ENCODE data around the gene TSEN15. TPM values are rescaled to one million over a fixed set of nuclear protein-coding genes. Genes with fewer than 3 reads are reported as not detected.

Gene TSEN15
- total and polyA plus RNA-seq, 3 donors from 2014 or later = 24.4 to 36.3 (median 33.8) TPM

DNA sequence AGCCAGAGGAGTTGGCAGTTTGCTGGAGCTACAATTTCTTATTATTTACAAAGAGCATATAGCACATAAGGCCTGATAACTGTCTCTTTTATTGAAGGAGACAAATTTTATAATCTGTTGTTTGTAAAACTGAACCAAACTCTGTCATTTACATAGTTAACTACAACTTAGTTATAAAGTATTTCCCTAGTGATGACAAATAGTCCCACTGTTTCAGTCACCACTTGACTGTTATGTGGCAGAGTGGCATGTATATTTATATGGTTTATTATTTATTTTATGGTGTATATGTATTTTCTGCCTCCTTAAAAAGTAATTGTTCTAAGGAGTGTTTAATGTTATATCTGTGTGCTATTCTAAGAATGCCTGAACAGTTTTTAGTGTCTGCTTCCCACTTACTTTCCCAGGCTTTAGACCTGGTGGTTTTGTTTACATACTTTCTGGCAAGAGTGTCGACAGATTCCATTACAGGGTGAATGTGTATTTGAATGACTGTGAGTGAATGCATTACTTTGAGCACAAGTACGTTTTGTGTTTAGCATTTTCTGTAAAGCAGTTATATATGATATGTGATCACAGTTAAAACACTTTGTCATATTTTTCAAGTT lies 10.0 kb downstream of the TSEN15 start:
- no peak for DNase-seq
- H3K9me3 ChIP-seq = no peaks in the 10 kb centered on the region
- no peaks in the 10 kb centered on the region for H3K4me1 ChIP-seq
- no peaks in the 10 kb centered on the region for H3K36me3 ChIP-seq (ENCODE audit: low read depth, missing control alignments)
- no peak overlapping the region for H3K4me3 ChIP-seq
- intact Hi-C loops (cut with DNase I; ENCODE audit: low total_unique reads) = no loop called here
- H3K27me3 ChIP-seq = no peaks in the 10 kb centered on the region
- 74 to 77% methylated on average over 2 of the region's 2 CpGs for WGBS, 2 donors
- TF ChIP-seq, protein P1, sequence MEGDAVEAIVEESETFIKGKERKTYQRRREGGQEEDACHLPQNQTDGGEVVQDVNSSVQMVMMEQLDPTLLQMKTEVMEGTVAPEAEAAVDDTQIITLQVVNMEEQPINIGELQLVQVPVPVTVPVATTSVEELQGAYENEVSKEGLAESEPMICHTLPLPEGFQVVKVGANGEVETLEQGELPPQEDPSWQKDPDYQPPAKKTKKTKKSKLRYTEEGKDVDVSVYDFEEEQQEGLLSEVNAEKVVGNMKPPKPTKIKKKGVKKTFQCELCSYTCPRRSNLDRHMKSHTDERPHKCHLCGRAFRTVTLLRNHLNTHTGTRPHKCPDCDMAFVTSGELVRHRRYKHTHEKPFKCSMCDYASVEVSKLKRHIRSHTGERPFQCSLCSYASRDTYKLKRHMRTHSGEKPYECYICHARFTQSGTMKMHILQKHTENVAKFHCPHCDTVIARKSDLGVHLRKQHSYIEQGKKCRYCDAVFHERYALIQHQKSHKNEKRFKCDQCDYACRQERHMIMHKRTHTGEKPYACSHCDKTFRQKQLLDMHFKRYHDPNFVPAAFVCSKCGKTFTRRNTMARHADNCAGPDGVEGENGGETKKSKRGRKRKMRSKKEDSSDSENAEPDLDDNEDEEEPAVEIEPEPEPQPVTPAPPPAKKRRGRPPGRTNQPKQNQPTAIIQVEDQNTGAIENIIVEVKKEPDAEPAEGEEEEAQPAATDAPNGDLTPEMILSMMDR (IDR thresholded peaks at IDR 0.05) = no peak
- no peak for TF ChIP-seq POLR2A (IDR thresholded peaks at IDR 0.05)
- no peak overlapping the region for H3K27ac ChIP-seq

DNA sequence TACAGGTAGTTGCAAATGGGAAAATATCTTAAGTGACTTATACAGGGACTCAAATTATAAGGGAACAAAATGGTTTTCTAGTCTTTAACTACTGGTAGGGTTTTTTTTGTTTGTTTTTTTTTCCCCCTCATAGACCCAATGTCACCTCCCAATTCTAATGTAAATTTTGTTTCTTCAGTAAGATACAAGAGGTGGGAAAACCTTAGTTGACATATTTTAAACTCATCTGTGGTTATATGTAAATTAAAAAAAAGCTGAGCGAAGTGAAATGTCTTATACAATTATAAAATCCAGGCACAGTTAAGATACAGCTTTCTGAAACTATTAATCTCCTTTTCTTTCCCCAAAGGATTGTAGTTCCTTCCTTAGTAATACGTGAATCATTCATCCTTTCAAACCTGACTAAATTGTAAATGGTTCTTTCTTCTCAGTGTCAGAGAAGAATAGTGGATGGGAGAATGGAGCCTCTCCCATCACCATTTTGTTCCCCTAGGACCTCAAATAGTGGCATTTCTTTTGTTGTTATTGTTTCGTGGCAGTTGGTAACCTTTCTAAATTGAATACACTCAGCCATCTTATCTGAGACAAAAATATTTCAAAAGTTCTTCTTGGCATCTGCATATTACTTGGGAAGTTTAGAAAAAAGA lies 11.2 kb downstream of the TSEN15 start:
- Histone ChIP-seq H3K36me3 (ENCODE audit: low read depth, missing control alignments) (no peaks in the 10 kb centered on the region), H3K27ac (no peak overlapping the region), H3K9me3 (no peaks in the 10 kb centered on the region), H3K4me3 (no peak overlapping the region), H3K27me3 (no peaks in the 10 kb centered on the region), H3K4me1 (no peaks in the 10 kb centered on the region)
- no peak for TF ChIP-seq POLR2A (IDR thresholded peaks at IDR 0.05)
- TF ChIP-seq, protein P1 (IDR thresholded peaks at IDR 0.05) = no peak
- no peak for DNase-seq
- intact Hi-C loops (cut with DNase I; ENCODE audit: low total_unique reads) = no loop called here
- WGBS, 2 donors = 85 to 87% methylated on average over 3 of the region's 3 CpGs

GRCh38 chr1:184065559-184065958 lies 14.0 kb downstream of the TSEN15 start:
- Histone ChIP-seq H3K4me3 (no peak overlapping the region), H3K9me3 (no peaks in the 10 kb centered on the region), H3K4me1 (no peaks in the 10 kb centered on the region), H3K27me3 (no peaks in the 10 kb centered on the region), H3K36me3 (ENCODE audit: low read depth, missing control alignments) (no peaks in the 10 kb centered on the region), H3K27ac (no peak overlapping the region)
- intact Hi-C loops (cut with DNase I; ENCODE audit: low total_unique reads) = no loop called here
- DNase-seq = no peak
- TF ChIP-seq, protein P1 (IDR thresholded peaks at IDR 0.05) = no peak
- TF ChIP-seq POLR2A (IDR thresholded peaks at IDR 0.05) = no peak

- no peaks in the 10 kb centered on the region for H3K9me3 ChIP-seq
- H3K4me1 ChIP-seq = no peaks in the 10 kb centered on the region
- intact Hi-C loops (cut with DNase I; ENCODE audit: low total_unique reads) = no loop called here
- DNase-seq = no peak
- no peaks in the 10 kb centered on the region for H3K36me3 ChIP-seq (ENCODE audit: low read depth, missing control alignments)
- no peak overlapping the region for H3K4me3 ChIP-seq
- no peak for TF ChIP-seq POLR2A (IDR thresholded peaks at IDR 0.05)
- TF ChIP-seq, protein P1 (IDR thresholded peaks at IDR 0.05) = no peak
- H3K27me3 ChIP-seq = no peaks in the 10 kb centered on the region
- no peak overlapping the region for H3K27ac ChIP-seq
Measured at GRCh38 chr1:184068354-184068753, 16.8 kb downstream of the TSEN15 start.

- no peak for DNase-seq
- WGBS, 2 donors = 81 to 84% methylated on average over 2 of the region's 2 CpGs
- Histone ChIP-seq H3K36me3 (ENCODE audit: low read depth, missing control alignments) (no peaks in the 10 kb centered on the region), H3K4me3 (no peak overlapping the region), H3K4me1 (no peaks in the 10 kb centered on the region), H3K9me3 (no peaks in the 10 kb centered on the region), H3K27me3 (no peaks in the 10 kb centered on the region), H3K27ac (no peak overlapping the region)
- no peak for TF ChIP-seq POLR2A (IDR thresholded peaks at IDR 0.05)
- TF ChIP-seq, protein P1 (IDR thresholded peaks at IDR 0.05) = no peak
- intact Hi-C loops (cut with DNase I; ENCODE audit: low total_unique reads) = loop anchor here (10.0 kb wide), 2 partner anchors 155 to 595 kb away; no protein-coding TSS in a partner anchor
Measured at GRCh38 chr1:184069675-184070074, 18.1 kb downstream of the TSEN15 start.
